K562 (cell line): ENCODE measurements around the gene FBXL13. TPM values are rescaled to one million over a fixed set of nuclear protein-coding genes. Genes with fewer than 3 reads are reported as not detected.

Experiments used
- ATAC-seq: fragments of 200-7000 bp; cut with Tn5 transposase; 3 replicates; pipeline ENCODE4 v1.9.1; 2020; ENCODE audit warnings: moderate library complexity
- BruUV-seq: library from RNA; stranded (reverse); fragments of 400-500 nt; replicated peaks from 2 replicates; lab custom pipeline; 2021; lab: Mats Ljungman, UMichigan
- CTCF ChIA-PET: fragments of 300-600 bp; formaldehyde crosslinking; extraction: SDS; loops from one replicate; lab custom pipeline; 2021; ENCODE audit warnings: low intra/inter-chr PET ratio; lab: Yijun Ruan, JAX
- POLR2A ChIA-PET: fragments of 300-600, 350-650 bp; sonication (Branson Sonifier 250); formaldehyde crosslinking; extraction: SDS; loops from one replicate; lab custom pipeline; 2021; ENCODE audit warnings: antibody characterized with exemption, inconsistent platforms; lab: Yijun Ruan, JAX
- DNase-seq, 4 experiments: peaks; one replicate each; pipeline versions ENCODE4 v3.0.0 to v3.0.0-alpha.2; 2011 to 2018; ENCODE audit warnings: low spot score in 3 of 4, mixed read lengths in 3 of 4; ENCODE audit errors: extremely low read depth in 1 of 4
- FAIRE-seq: peaks from 2 replicates; lab custom pipeline; 2011; peaks lifted over from hg19 to GRCh38; lab: Jason Lieb, UNC
- H2AFZ ChIP-seq: 2 replicates; pipeline ENCODE4 v1.6.0; 2011; ENCODE audit warnings: low read depth, low read length, control low read depth, inconsistent platforms
- H3K27ac ChIP-seq: fragments of 200-600 bp; 3 replicates; pipeline ENCODE4 v1.8.0; 2011; ENCODE audit warnings: low read depth, mild to moderate bottlenecking, control low read depth, inconsistent platforms, low read length, moderate library complexity, mixed read lengths; ENCODE audit errors: extremely low read depth
- H3K27me3 ChIP-seq, 2 experiments: fragments of 300-600 bp in 1 of 2; 2 replicates in 1 of 2; 3 replicates in 1 of 2; pipeline versions ENCODE4 v1.6.0 to v1.8.0; 2011; ENCODE audit warnings: inconsistent platforms in 2 of 2, low read length in 2 of 2, mild to moderate bottlenecking in 1 of 2, mixed read lengths in 1 of 2, moderate library complexity in 1 of 2; ENCODE audit not compliant: control insufficient read depth in 2 of 2, insufficient read depth in 2 of 2
- H3K36me3 ChIP-seq: fragments of 300-600 bp; 3 replicates; pipeline ENCODE4 v1.8.0; 2011; ENCODE audit warnings: mild to moderate bottlenecking, low read length, inconsistent platforms; ENCODE audit not compliant: control insufficient read depth, insufficient read depth
- H3K4me1 ChIP-seq, 2 experiments: fragments of 200-600 bp in 1 of 2; replicated peaks in 1 of 2; 2 replicates in 1 of 2; 3 replicates in 1 of 2; pipeline versions ENCODE4 v1.5.1 to v1.8.0; 2011; ENCODE audit warnings: inconsistent platforms in 2 of 2, low read length in 2 of 2, mild to moderate bottlenecking in 1 of 2, mixed read lengths in 1 of 2, moderate library complexity in 1 of 2; ENCODE audit not compliant: control insufficient read depth in 2 of 2, insufficient read depth in 2 of 2
- H3K4me2 ChIP-seq: 2 replicates; pipeline ENCODE4 v1.6.1; 2011; ENCODE audit warnings: low read length, control low read depth, inconsistent platforms, mixed read lengths; ENCODE audit not compliant: insufficient read depth
- H3K4me3 ChIP-seq: fragments of 200-600 bp; sonication (generic), shearing (Covaris generic); 2 replicates; pipeline ENCODE4 v1.5.1; 2016; ENCODE audit warnings: control low read depth, inconsistent platforms
- H3K79me2 ChIP-seq: fragments of 200-600 bp; 3 replicates; pipeline ENCODE4 v1.8.0; 2011; ENCODE audit warnings: low read length, inconsistent platforms; ENCODE audit not compliant: control insufficient read depth, insufficient read depth
- H3K9ac ChIP-seq, 2 experiments: 2 replicates each; pipeline versions ENCODE4 v1.6.0 to v1.6.1; 2011; ENCODE audit warnings: low read depth in 2 of 2, low read length in 2 of 2, control low read depth in 1 of 2, inconsistent platforms in 1 of 2, mild to moderate bottlenecking in 1 of 2, mixed read lengths in 1 of 2; ENCODE audit not compliant: insufficient read depth in 1 of 2
- H3K9me1 ChIP-seq: one replicate; pipeline ENCODE4 v1.6.0; 2011; ENCODE audit warnings: inconsistent platforms, mild to moderate bottlenecking, low read length, moderate library complexity; ENCODE audit not compliant: control insufficient read depth, insufficient read depth
- H3K9me3 ChIP-seq: replicated peaks from 2 replicates; pipeline ENCODE4 v1.5.1; 2011; ENCODE audit warnings: low read depth, low read length, inconsistent platforms; ENCODE audit not compliant: control insufficient read depth, insufficient read depth
- H4K20me1 ChIP-seq: replicated peaks from 2 replicates; pipeline ENCODE4 v1.6.1; 2011; ENCODE audit warnings: low read length, inconsistent platforms, mixed read lengths; ENCODE audit not compliant: control insufficient read depth, insufficient read depth
- ETV5 ChIP-seq: sonication (generic); formaldehyde crosslinking; IDR thresholded peaks from 2 replicates; pipeline ENCODE4 v1.4.0; 2020; ENCODE audit warnings: low read depth, mild to moderate bottlenecking, missing genetic modification reagents
- GTF2E2 ChIP-seq: fragments of 200-800 bp; sonication (Bioruptor generic); IDR thresholded peaks from 2 replicates; pipeline ENCODE4 v1.6.1; 2016; ENCODE audit warnings: missing genetic modification characterization, missing compliant biosample characterization
- HMGN3 ChIP-seq: IDR thresholded peaks from 2 replicates; pipeline ENCODE4 v1.6.1; 2011; ENCODE audit warnings: borderline replicate concordance, low read depth, mild to moderate bottlenecking, mixed read lengths, low read length; ENCODE audit not compliant: insufficient read length; ENCODE audit errors: extremely low read depth
- MCM2 ChIP-seq: fragments of 450-650 bp; IDR thresholded peaks from 2 replicates; pipeline ENCODE4 v1.6.1; 2017; ENCODE audit warnings: low read depth, mild to moderate bottlenecking
- NFRKB ChIP-seq: fragments of 450-650 bp; IDR thresholded peaks from 2 replicates; pipeline ENCODE4 v1.6.1; 2016; ENCODE audit warnings: low read depth
- RAD51 ChIP-seq: fragments of 450-650 bp; IDR thresholded peaks from 2 replicates; pipeline ENCODE4 v1.7.1; 2016; ENCODE audit warnings: low read depth, mild to moderate bottlenecking, borderline replicate concordance
- ZNF134 ChIP-seq: fragments of 250-450 bp; sonication (Bioruptor Pico); conservative IDR thresholded peaks from 2 replicates; pipeline ENCODE4 v1.4.0; 2020
- ZNF253 ChIP-seq: fragments of 250-450 bp; sonication (Bioruptor Pico); conservative IDR thresholded peaks from 2 replicates; pipeline ENCODE4 v1.6.1; 2021; ENCODE audit warnings: mild to moderate bottlenecking
- ZNF318 ChIP-seq, 2 experiments: fragments of 450-650 bp; IDR thresholded peaks; 2 replicates each; pipeline ENCODE4 v1.6.1; 2016; ENCODE audit warnings: mild to moderate bottlenecking in 2 of 2, borderline replicate concordance in 1 of 2, low read depth in 1 of 2, moderate library complexity in 1 of 2
- WGBS: fragments of 100-300 bp; shearing (Covaris generic); methylation state at CpG from one replicate; pipeline ENCODE4 v1.1.6; 2016; ENCODE audit warnings: low coverage, mixed read lengths; ENCODE audit not compliant: insufficient coverage; ENCODE audit errors: missing lambda C conversion rate; 5-methylcytosine and 5-hydroxymethylcytosine counted together
- in situ Hi-C: fragments of 300-500 bp; cut with MboI; formaldehyde crosslinking; loops from 4 replicates; pipeline ENCODE4 v1.15.0; 2018; ENCODE audit warnings: inconsistent platforms, mixed read lengths
- intact Hi-C: fragments of 100-400 bp; cut with micrococcal nuclease; formaldehyde crosslinking; loops from 2 replicates; pipeline ENCODE4 v1.14.2; 2022
- polyA plus RNA-seq, 8 experiments: library from polyadenylated mRNA; depleted of rRNA in 4 of 8; stranded (reverse) in 5 of 8; unstranded in 3 of 8; fragments of >200 nt; fragmentation: Nextera tagmentation in 2 of 8; fragmentation: Illumina TruSeq in 1 of 8; extraction: Ambion mirVana in 2 of 8; extraction: Trizol in 1 of 8; gene quantifications; 2 replicates each; pipeline versions ENCODE4 v1.2.1 to v1.2.3, GENCODE V29; 2011 to 2014; ENCODE audit warnings: inconsistent platforms in 1 of 8, missing spikeins in 1 of 8
- total RNA-seq, 7 experiments: library from RNA; depleted of rRNA in 6 of 7; stranded (reverse); fragments of >200 nt in 6 of 7; fragmentation: Illumina TruSeq in 2 of 7; extraction: Trizol in 2 of 7; gene quantifications; 2 replicates each; pipeline versions ENCODE4 v1.2.1 to v1.2.3, GENCODE V29; 2011 to 2021; ENCODE audit warnings: low replicate concordance in 1 of 7

Gene FBXL13
- total and polyA plus RNA-seq, 9 of the 15 experiments (the other 6 are each of a cell fraction or from before 2014, with no cell fraction given), result 16.3 to 55.0 (median 25.4) TPM

GRCh38 chr7:103031781-103032180, 42.8 kb downstream of the FBXL13 start:
- ChIA-PET CTCF (no interaction called here), POLR2A (no interaction called here)
- in situ Hi-C loops, result no loop called here
- FAIRE-seq (peak; percentile 19), ATAC-seq (peak; percentile 49; the same call in 2 of the 3 replicates), DNase-seq (no peak)
- Histone ChIP-seq H3K36me3 (no peaks in the 10 kb centered on the region), H2AFZ (no peak overlapping the region), H3K9me1 (no peaks in the 10 kb centered on the region), H3K4me1 (no peaks in the 10 kb centered on the region; a peak in 2 of 5 replicates), H3K27me3 (no peaks in the 10 kb centered on the region), H3K27ac (no peak overlapping the region), H4K20me1 (no peaks in the 10 kb centered on the region), H3K9ac (no peak overlapping the region), H3K9me3 (no peaks in the 10 kb centered on the region), H3K79me2 (no peaks in the 10 kb centered on the region), H3K4me3 (no peak overlapping the region), H3K4me2 (no peak overlapping the region)
- BruUV-seq, result no TSS peak
- WGBS, result 6% methylated on average over 1 of the region's 1 CpG
- TF ChIP-seq ETV5 (CRISPR knock-in tag) (no peak), NFRKB (no peak), ZNF134 (no peak), ZNF253 (no peak), MCM2 (no peak), HMGN3 (no peak)
- intact Hi-C loops, result no loop called here

- no peak overlapping the region for H3K27ac ChIP-seq
- H3K9me1 ChIP-seq, result no peaks in the 10 kb centered on the region
- no peak for DNase-seq
- no TSS peak for BruUV-seq
- in situ Hi-C loops, result no loop called here
- H3K4me3 ChIP-seq, result no peak overlapping the region
- H3K4me2 ChIP-seq, result no peak overlapping the region
- peak overlapping the region; percentile 66 for H2AFZ ChIP-seq
- no peaks in the 10 kb centered on the region for H3K79me2 ChIP-seq
- H3K9me3 ChIP-seq, result no peaks in the 10 kb centered on the region
- no peaks in the 10 kb centered on the region for H3K27me3 ChIP-seq
- no peaks in the 10 kb centered on the region for H3K36me3 ChIP-seq
- intact Hi-C loops, result no loop called here
- CTCF ChIA-PET, result no interaction called here
- no peaks in the 10 kb centered on the region; a peak in 2 of 5 replicates for H3K4me1 ChIP-seq
- POLR2A ChIA-PET, result interaction anchor here (0.5 kb wide), 1 partner anchor 10 kb away, joined by 3 read pairs; no protein-coding TSS in a partner anchor
- ATAC-seq, result peak; percentile 57
- no peaks in the 10 kb centered on the region for H4K20me1 ChIP-seq
- no peak for FAIRE-seq
- no peak overlapping the region for H3K9ac ChIP-seq
- WGBS, result 36% methylated on average over 1 of the region's 1 CpG
- TF ChIP-seq ZNF318 (IDR thresholded peaks at IDR 0.05; ENCODE audit: borderline replicate concordance in 1 of 2, low read depth in 1 of 2) (no peak), RAD51 (no peak), GTF2E2 (tag) (no peak)
These were observed 43.6 kb downstream of the FBXL13 start for GRCh38 chr7:103031024-103031423.
